ENCODE results near the gene SOX18. TPM values are rescaled to one million over a fixed set of nuclear protein-coding genes. Genes with fewer than 3 reads are reported as not detected.
A peak's percentile ranks its signal among the peaks of the same experiment; 100 is the strongest.

SOX18 gene
- total and polyA plus RNA-seq, 2 of the 13 experiments (the other 11 are each of a cell fraction or from before 2014, with no cell fraction given) = 1.6 to 1.9 TPM

DNA sequence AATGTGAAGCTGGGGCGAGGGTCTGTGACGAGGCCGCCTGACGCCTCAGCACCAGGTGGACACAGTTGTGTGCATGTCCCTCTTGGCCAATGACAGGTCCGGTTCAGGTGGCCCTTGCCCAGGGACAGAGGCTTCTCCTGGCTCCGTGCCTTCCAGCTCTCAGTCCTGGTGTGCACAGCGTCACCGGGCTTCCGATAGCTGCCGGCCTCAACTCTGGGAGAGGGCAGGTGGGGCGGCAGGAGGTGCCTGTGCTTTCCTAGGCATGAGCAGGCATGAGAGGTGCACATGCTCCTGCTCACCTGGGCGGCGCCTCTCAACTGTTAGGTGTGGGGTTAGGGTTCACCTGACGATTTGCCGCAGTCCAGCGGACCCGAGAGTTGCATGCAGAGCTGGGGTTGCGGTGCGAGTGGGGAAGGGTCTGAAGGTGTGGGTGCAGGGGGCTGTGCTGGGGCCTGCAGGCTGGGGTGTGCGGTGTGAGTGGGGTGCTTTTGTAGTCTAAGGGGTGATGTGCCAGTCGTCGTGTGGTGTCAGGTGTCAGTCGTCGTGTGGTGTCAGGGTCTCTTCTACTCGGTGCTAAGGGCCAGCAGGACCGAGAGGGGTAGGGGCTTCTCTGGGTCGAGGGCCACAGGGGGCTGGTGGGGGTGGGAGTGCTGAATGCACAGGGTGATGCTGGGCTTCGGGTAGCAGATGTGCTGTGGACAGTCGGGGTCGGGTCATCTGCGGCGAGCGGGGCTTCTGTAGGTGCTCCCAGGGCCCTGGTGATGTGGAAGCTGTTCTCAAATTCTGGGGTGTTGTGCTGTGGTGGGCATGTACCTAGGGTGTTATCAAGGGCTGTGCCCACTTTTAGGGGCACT lies 3.8 kb upstream of the SOX18 start (continued):
- TF ChIP-seq, protein P1, sequence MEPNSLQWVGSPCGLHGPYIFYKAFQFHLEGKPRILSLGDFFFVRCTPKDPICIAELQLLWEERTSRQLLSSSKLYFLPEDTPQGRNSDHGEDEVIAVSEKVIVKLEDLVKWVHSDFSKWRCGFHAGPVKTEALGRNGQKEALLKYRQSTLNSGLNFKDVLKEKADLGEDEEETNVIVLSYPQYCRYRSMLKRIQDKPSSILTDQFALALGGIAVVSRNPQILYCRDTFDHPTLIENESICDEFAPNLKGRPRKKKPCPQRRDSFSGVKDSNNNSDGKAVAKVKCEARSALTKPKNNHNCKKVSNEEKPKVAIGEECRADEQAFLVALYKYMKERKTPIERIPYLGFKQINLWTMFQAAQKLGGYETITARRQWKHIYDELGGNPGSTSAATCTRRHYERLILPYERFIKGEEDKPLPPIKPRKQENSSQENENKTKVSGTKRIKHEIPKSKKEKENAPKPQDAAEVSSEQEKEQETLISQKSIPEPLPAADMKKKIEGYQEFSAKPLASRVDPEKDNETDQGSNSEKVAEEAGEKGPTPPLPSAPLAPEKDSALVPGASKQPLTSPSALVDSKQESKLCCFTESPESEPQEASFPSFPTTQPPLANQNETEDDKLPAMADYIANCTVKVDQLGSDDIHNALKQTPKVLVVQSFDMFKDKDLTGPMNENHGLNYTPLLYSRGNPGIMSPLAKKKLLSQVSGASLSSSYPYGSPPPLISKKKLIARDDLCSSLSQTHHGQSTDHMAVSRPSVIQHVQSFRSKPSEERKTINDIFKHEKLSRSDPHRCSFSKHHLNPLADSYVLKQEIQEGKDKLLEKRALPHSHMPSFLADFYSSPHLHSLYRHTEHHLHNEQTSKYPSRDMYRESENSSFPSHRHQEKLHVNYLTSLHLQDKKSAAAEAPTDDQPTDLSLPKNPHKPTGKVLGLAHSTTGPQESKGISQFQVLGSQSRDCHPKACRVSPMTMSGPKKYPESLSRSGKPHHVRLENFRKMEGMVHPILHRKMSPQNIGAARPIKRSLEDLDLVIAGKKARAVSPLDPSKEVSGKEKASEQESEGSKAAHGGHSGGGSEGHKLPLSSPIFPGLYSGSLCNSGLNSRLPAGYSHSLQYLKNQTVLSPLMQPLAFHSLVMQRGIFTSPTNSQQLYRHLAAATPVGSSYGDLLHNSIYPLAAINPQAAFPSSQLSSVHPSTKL (CRISPR knock-in tag; IDR thresholded peaks at IDR 0.05) = peak; percentile 43; the same call in 1 of the 2 replicates
- TF ChIP-seq ZNF619 (CRISPR knock-in tag; IDR thresholded peaks at IDR 0.05) (no peak; the same call in 1 of the 2 replicates), WIZ (CRISPR knock-in tag; IDR thresholded peaks at IDR 0.05) (peak; percentile 35; the same call in 1 of the 2 replicates), ZSCAN22 (CRISPR knock-in tag; IDR thresholded peaks at IDR 0.05) (0 out of 2 replicates have a peak, but pooled peaks have one; percentile 60), FOSL2 (CRISPR knock-in tag; IDR thresholded peaks at IDR 0.05) (peak; percentile 51; the same call in 1 of the 2 replicates), SP1 (IDR thresholded peaks at IDR 0.05) (no peak), SP1 (CRISPR knock-in tag; IDR thresholded peaks at IDR 0.05) (no peak; the same call in 1 of the 2 replicates), GTF3A (CRISPR knock-in tag; conservative IDR thresholded peaks at IDR 0.05) (no peak), PHF20 (CRISPR knock-in tag; IDR thresholded peaks at IDR 0.05) (no peak), KDM4B (CRISPR knock-in tag; IDR thresholded peaks at IDR 0.05) (peak; percentile 67), BHLHE40 (IDR thresholded peaks at IDR 0.05; ENCODE audit: low read length) (peak; percentile 34; the same call in 1 of the 2 replicates), ATAD3A (CRISPR knock-in tag; IDR thresholded peaks at IDR 0.05) (0 out of 2 replicates have a peak, but pooled peaks have one; percentile 8), ZNF101 (CRISPR knock-in tag; IDR thresholded peaks at IDR 0.05; ENCODE audit: borderline replicate concordance, low read depth) (0 out of 2 replicates have a peak, but pooled peaks have one; percentile 86), MTF2 (CRISPR knock-in tag; IDR thresholded peaks at IDR 0.05; ENCODE audit: borderline replicate concordance) (0 out of 2 replicates have a peak, but pooled peaks have one; percentile 63), THYN1 (CRISPR knock-in tag; IDR thresholded peaks at IDR 0.05; ENCODE audit: borderline replicate concordance, low read depth) (no peak), ZNF589 (CRISPR knock-in tag; conservative IDR thresholded peaks at IDR 0.05) (peak; percentile 93; the same call in 1 of the 2 replicates), FOXO1 (CRISPR knock-in tag; IDR thresholded peaks at IDR 0.05) (no peak; the same call in 1 of the 2 replicates)
- TF ChIP-seq, protein P2, sequence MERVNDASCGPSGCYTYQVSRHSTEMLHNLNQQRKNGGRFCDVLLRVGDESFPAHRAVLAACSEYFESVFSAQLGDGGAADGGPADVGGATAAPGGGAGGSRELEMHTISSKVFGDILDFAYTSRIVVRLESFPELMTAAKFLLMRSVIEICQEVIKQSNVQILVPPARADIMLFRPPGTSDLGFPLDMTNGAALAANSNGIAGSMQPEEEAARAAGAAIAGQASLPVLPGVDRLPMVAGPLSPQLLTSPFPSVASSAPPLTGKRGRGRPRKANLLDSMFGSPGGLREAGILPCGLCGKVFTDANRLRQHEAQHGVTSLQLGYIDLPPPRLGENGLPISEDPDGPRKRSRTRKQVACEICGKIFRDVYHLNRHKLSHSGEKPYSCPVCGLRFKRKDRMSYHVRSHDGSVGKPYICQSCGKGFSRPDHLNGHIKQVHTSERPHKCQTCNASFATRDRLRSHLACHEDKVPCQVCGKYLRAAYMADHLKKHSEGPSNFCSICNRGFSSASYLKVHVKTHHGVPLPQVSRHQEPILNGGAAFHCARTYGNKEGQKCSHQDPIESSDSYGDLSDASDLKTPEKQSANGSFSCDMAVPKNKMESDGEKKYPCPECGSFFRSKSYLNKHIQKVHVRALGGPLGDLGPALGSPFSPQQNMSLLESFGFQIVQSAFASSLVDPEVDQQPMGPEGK (CRISPR knock-in tag; IDR thresholded peaks at IDR 0.05) = peak; percentile 59
- TF ChIP-seq, protein P3, sequence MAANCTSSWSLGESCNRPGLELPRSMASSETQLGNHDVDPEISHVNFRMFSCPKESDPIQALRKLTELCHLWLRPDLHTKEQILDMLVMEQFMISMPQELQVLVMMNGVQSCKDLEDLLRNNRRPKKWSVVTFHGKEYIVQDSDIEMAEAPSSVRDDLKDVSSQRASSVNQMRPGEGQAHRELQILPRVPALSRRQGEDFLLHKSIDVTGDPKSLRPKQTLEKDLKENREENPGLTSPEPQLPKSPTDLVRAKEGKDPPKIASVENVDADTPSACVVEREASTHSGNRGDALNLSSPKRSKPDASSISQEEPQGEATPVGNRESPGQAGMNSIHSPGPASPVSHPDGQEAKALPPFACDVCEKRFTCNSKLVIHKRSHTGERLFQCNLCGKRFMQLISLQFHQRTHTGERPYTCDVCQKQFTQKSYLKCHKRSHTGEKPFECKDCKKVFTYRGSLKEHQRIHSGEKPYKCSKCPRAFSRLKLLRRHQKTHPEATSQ (CRISPR knock-in tag; IDR thresholded peaks at IDR 0.05; ENCODE audit: borderline replicate concordance) = 0 out of 2 replicates have a peak, but pooled peaks have one; percentile 73
- TF ChIP-seq, protein P4, sequence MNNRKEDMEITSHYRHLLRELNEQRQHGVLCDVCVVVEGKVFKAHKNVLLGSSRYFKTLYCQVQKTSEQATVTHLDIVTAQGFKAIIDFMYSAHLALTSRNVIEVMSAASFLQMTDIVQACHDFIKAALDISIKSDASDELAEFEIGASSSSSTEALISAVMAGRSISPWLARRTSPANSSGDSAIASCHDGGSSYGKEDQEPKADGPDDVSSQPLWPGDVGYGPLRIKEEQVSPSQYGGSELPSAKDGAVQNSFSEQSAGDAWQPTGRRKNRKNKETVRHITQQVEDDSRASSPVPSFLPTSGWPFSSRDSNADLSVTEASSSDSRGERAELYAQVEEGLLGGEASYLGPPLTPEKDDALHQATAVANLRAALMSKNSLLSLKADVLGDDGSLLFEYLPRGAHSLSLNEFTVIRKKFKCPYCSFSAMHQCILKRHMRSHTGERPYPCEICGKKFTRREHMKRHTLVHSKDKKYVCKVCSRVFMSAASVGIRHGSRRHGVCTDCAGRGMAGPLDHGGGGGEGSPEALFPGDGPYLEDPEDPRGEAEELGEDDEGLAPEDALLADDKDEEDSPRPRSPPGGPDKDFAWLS (CRISPR knock-in tag; IDR thresholded peaks at IDR 0.05; ENCODE audit: borderline replicate concordance) = no peak

Data from HepG2 (cell line).